HG03342 (cell line): Measurements from ENCODE around the gene N4BP3.
A peak's percentile ranks its signal among the peaks of the same experiment; 100 is the strongest.

Source experiments
- ATAC-seq: cut with Tn5 transposase; IDR thresholded peaks from one replicate; pipeline ENCODE4 v1.9.1; 2021; ENCODE audit warnings: mild to moderate bottlenecking, moderate library complexity; ENCODE audit not compliant: unreplicated experiment

Gene N4BP3

GRCh38 chr5:178098685-178099084 is 14.6 kb upstream of the N4BP3 start:
- ATAC-seq = no peak

GRCh38 chr5:178103612-178104011 is 9.7 kb upstream of the N4BP3 start:
- ATAC-seq = no peak

- ATAC-seq = no peak
Measured at GRCh38 chr5:178104492-178104891, 8.8 kb upstream of the N4BP3 start.

GRCh38 chr5:178106086-178106485 is 7.2 kb upstream of the N4BP3 start:
- no peak for ATAC-seq

- ATAC-seq = no peak
Measured at GRCh38 chr5:178106556-178107239, 6.6 kb upstream of the N4BP3 start.

GRCh38 chr5:178107756-178108310 is 5.5 kb upstream of the N4BP3 start:
- ATAC-seq = no peak

- no peak for ATAC-seq
Measured at GRCh38 chr5:178108446-178108845, 4.9 kb upstream of the N4BP3 start.

GRCh38 chr5:178108966-178109365 is 4.4 kb upstream of the N4BP3 start:
- ATAC-seq = no peak

GRCh38 chr5:178110511-178110910 is 2.8 kb upstream of the N4BP3 start:
- no peak for ATAC-seq

- no peak for ATAC-seq
Measured at GRCh38 chr5:178111925-178112324, 1.4 kb upstream of the N4BP3 start.

GRCh38 chr5:178112545-178112944 is 787 bp upstream of the N4BP3 start:
- no peak for ATAC-seq

GRCh38 chr5:178113841-178114324 is 551 bp downstream of the N4BP3 start:
- no peak for ATAC-seq

GRCh38 chr5:178114325-178115135 is 1.2 kb downstream of the N4BP3 start:
- ATAC-seq = no peak

GRCh38 chr5:178115136-178115813 is 1.9 kb downstream of the N4BP3 start:
- no peak for ATAC-seq

GRCh38 chr5:178115814-178116142 is 2.4 kb downstream of the N4BP3 start:
- no peak for ATAC-seq

GRCh38 chr5:178116143-178116885 is 3.0 kb downstream of the N4BP3 start:
- ATAC-seq = peak; percentile 28

- ATAC-seq = no peak
Measured at GRCh38 chr5:178117923-178118701, 4.8 kb downstream of the N4BP3 start.

GRCh38 chr5:178119915-178120606 is 6.7 kb downstream of the N4BP3 start:
- no peak for ATAC-seq

GRCh38 chr5:178120607-178121357 is 7.5 kb downstream of the N4BP3 start:
- ATAC-seq = peak; percentile 80
